ENCODE data around the gene PAOX.

Gene PAOX

DNA sequence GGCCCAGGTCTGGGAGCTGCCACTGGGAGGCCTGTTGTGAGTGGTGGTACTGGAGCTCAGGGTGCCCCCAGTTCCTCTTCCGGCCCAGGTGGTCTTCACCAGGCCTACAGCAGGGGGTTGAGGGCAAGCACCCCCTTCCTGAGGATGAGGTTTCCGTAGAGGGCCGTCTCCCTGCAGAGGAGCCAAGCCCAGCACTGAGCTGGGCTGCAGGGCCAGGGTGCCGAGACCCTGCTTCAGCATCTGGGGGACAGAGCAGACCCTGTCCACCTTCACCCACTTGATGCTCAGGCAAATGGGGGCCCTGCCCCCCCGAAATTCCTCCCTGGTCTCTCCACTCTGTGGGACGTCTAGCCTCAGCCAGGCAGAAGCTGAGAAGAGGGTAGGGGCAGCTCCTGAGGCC is 23.8 kb upstream of the PAOX start:
- Mint-ChIP-seq H3K36me3 (no peaks in the 10 kb centered on the region), H3K27me3 (no peaks in the 10 kb centered on the region), H3K4me1 (peaks cover 3% of the 10 kb centered on the region), H3K4me3 (no peak overlapping the region), H3K9me3 (no peaks in the 10 kb centered on the region), H3K27ac (no peak overlapping the region)
- ATAC-seq (ENCODE audit: low read depth) (no peak), DNase-seq (ENCODE audit: low spot score in 2 of 2) (no peak)

DNA sequence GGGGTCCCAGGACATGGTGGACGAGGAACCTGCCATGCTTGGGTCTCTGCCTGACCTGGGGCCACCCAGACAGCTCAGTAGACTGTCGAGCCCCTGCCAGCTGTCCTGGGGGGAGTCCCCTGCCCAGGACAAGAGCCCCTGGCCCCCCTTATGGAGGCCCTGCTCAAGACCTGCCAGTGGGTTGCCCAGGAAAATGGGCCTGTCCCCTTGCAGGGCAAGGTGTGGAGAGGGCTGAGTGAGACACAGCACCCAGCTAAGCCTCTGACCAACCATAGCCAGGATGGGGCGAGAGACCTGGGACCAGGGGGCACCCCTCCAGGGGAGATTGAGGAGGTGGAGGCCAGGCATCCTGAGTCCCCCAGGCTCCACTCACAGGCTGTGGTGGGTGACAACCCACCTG is 23.1 kb upstream of the PAOX start:
- Mint-ChIP-seq H3K4me1 (peaks cover 3% of the 10 kb centered on the region), H3K36me3 (no peaks in the 10 kb centered on the region), H3K9me3 (no peaks in the 10 kb centered on the region), H3K27me3 (no peaks in the 10 kb centered on the region), H3K27ac (no peak overlapping the region), H3K4me3 (peak overlapping the region; percentile 80)
- ATAC-seq (ENCODE audit: low read depth) (no peak), DNase-seq (ENCODE audit: low spot score in 2 of 2) (no peak)

DNA sequence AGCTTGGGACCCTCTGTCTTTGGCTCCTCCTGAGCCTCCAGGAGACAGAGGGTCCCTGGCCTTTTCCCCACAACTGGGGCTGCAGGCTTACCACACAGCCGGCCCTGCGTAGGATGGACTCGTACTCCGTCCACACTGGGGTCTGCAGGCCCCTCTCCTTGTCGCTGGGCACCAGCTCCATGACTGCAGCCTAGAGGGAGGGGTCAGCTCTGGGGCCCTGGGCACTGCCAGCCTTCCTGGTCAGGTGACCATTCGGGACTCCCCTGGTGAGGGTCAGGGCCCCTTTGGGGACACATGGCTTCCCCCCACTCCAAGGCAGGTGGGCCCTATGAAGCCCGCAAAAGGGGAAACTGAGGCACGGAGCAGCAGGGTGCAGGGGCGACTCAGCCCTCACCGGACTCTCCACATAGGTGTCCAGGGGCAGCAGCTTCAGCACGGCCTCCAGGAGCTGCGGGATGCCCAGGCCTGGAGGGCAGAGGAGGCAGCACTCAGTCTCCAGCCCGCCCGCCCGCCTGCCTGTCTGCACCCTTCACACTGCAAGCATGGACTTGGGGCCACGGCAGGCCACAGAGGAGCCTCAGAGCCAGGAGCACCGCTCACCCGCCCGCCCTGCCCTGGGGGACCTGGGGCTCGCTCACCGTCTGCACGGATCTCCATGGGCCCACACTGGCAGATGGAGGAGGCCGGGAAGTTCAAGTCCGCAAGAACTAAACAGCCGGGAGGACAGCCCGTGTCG is 22.3 kb upstream of the PAOX start:
- Mint-ChIP-seq H3K27ac (no peak overlapping the region), H3K4me3 (peak overlapping the region; percentile 77), H3K4me1 (peaks cover 9% of the 10 kb centered on the region), H3K36me3 (peaks cover 3% of the 10 kb centered on the region), H3K27me3 (no peaks in the 10 kb centered on the region), H3K9me3 (no peaks in the 10 kb centered on the region)
- DNase-seq (ENCODE audit: low spot score in 2 of 2), result no peak
- ATAC-seq (ENCODE audit: low read depth), result no peak

DNA sequence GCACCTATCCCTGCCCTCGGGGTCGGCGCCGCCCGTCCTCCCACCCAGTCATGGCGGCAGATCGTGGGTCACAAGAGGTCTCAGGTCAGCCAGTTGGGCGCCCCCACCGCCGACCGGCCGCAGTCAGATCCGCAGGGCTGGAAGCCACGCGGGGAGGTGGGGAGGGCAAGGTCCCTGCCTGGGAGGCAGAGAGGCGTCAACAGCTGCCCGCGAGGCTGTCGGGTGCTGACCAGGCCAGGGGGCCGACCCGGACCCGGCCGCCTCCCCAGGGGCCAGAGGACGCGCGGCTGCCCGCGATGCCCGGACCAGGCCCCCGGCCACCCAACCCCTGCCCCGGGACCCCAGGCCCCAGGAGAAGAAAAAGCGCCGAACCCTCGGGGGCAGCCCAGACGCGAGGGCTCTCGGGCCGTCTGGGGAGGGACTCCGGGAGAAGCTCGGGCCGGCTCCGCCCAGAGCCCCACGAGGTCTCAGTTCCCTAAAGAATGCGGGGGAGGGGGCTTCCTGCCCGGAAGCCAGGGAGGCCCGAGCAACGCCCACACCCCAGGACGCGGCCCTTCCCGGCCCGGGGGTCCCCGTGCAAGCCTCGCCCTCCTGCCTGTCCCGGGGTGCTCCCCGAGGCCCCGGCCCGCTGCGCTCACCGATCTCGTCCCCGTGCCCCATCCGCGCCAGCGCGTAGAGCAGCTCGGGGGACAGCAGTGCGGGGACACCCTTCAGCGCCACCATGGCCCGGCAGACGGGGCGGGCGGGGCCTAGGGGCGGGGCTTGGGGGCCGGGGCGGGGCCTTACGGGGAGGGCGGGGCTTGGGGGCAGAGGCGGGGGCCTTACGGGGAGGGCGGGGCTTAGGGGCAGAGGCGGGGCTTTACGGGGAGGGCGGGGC is 21.5 kb upstream of the PAOX start, which contains the start of gene FUOM:
Gene FUOM (minus strand): TSS at position 735 of the 877 bp plus-strand sequence. CDS start 12 bp downstream, at position 723.
- DNase-seq (ENCODE audit: low spot score in 2 of 2), result peak; percentile 70 to 73
- H3K4me1 Mint-ChIP-seq, result peaks cover 13% of the 10 kb centered on the region
- no peaks in the 10 kb centered on the region for H3K9me3 Mint-ChIP-seq
- ATAC-seq (ENCODE audit: low read depth), result peak; percentile 86
- H3K27ac Mint-ChIP-seq, result peak within 1 kb of the TSS; percentile 35
- H3K4me3 Mint-ChIP-seq, result peak within 1 kb of the TSS; percentile 83
- H3K36me3 Mint-ChIP-seq, result peaks cover 3% of the 10 kb centered on the region
- H3K27me3 Mint-ChIP-seq, result no peaks in the 10 kb centered on the region

DNA sequence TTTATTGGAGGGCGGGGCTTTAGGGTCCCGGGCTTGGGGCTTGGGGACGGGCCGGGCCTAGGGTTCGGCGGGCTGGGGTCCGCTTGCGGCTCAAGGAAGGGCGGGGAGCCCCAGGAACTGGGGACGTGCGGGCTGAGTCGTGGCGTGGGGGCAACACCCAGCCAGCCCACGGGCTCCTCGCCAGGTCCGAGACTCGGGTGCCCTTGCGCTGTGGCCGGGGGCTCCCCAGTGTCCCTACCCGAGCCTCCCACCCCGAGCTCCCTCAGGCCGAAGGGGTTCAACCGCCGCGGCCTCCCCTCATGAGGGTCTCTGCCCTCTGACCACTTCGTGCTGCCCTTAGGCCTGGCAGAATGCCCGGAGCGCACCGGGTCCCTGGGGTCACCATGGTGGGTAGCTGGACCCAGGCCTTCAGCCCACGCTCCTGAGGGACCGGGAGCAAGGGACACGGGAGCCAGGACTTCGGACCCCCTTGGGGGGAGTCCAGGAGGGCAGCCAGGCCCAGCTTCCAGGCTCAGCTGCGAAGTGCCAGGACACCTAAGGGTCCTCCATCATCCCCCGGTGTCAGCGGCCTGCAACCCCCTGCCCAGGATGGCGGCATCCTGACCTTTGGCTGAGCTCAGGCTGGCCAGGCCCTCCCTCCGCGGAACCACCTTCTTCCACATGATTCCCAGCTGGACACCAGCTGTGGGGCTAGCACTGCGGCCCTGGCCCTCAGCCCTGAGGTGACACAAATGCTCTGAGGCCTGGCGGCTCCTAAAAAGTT is 20.7 kb upstream of the PAOX start:
- peak overlapping the region; percentile 35 for H3K27ac Mint-ChIP-seq
- H3K9me3 Mint-ChIP-seq, result no peaks in the 10 kb centered on the region
- peaks cover 3% of the 10 kb centered on the region for H3K36me3 Mint-ChIP-seq
- H3K27me3 Mint-ChIP-seq, result no peaks in the 10 kb centered on the region
- no peak overlapping the region for H3K4me3 Mint-ChIP-seq
- DNase-seq (ENCODE audit: low spot score in 2 of 2) (peak in 1 of 2 donors; percentile 50), ATAC-seq (ENCODE audit: low read depth) (no peak)
- peaks cover 13% of the 10 kb centered on the region for H3K4me1 Mint-ChIP-seq

DNA sequence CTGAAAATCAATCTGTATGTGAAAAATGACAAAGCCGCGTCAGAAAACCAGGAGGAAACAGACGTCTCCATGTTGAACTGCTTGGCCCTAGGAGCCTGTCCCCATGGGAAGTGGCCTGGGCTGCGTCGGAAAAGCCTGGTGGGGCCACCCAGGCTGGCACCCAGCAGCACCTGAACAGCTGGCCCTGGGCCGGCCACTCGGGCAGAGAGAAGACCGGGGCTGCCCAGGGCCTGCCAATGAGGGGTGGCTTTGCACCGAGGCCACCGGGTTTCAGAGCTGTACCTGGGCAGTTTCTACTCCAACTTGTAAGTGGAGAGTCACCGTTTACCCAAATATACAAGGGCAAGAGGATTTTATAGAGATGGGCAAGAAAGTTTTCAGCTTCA is 20.1 kb upstream of the PAOX start:
- H3K27me3 Mint-ChIP-seq, result no peaks in the 10 kb centered on the region
- no peak overlapping the region for H3K4me3 Mint-ChIP-seq
- no peak overlapping the region for H3K27ac Mint-ChIP-seq
- no peaks in the 10 kb centered on the region for H3K9me3 Mint-ChIP-seq
- H3K4me1 Mint-ChIP-seq, result peaks cover 13% of the 10 kb centered on the region
- DNase-seq (ENCODE audit: low spot score in 2 of 2), result no peak
- peaks cover 3% of the 10 kb centered on the region for H3K36me3 Mint-ChIP-seq
- no peak for ATAC-seq (ENCODE audit: low read depth)

DNA sequence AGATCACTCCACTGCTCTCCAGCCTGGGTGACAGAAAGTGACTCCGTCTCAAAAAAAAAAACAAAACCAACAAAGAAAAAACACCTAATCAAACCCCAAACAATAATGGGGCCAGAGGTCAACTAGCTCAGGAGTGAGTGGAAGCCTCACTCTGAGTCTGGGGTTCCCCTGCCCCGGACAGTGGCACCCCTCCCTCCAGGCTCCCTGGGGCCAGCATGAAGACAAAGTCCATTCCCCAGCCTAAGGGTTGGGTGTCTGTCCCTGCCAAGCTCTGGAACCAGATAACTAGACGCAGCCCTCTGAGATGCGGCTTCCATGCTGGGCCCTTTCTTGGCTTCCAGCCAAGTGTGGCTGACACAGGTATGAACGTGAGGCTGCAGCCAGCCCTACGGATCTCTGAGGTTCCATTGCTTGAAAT is 19.5 kb upstream of the PAOX start:
- DNase-seq (ENCODE audit: low spot score in 2 of 2), result no peak
- Mint-ChIP-seq H3K4me1 (peaks cover 13% of the 10 kb centered on the region), H3K4me3 (no peak overlapping the region), H3K36me3 (peaks cover 3% of the 10 kb centered on the region), H3K27ac (no peak overlapping the region), H3K27me3 (no peaks in the 10 kb centered on the region), H3K9me3 (no peaks in the 10 kb centered on the region)
- no peak for ATAC-seq (ENCODE audit: low read depth)

DNA sequence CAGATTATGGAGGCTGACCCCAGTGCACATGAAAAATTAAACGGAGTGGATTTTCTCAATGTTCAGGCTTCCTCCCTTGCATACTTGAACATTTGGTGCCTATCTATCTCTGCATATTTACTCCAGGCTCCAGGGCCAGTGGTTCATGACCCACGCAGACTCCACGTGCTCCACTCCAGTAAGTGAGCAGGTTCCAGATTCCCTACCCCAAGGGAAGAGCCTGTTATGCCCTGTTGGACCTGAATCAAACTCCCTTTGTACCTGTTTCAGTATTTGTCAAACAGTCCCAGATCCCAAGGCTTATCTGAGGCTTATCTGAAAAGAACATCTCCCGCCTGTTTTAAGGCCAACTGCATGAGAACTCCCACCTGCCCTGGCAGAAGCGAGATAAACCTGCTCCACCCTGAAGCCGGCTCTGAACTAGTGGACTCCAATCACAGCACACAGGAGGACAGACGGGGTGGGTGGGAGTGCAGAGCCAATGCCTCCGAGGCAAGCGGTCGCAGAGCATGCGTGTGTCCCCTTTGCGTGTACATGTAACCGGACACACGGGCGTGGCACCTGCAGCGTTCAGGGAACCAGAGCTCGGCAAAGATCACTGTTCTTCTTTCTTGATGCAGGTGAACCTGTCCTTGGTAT is 19.0 kb upstream of the PAOX start:
- Mint-ChIP-seq H3K27ac (no peak overlapping the region), H3K4me3 (no peak overlapping the region), H3K9me3 (no peaks in the 10 kb centered on the region), H3K27me3 (no peaks in the 10 kb centered on the region), H3K36me3 (peaks cover 3% of the 10 kb centered on the region), H3K4me1 (peaks cover 13% of the 10 kb centered on the region)
- no peak for ATAC-seq (ENCODE audit: low read depth)
- DNase-seq (ENCODE audit: low spot score in 2 of 2), result no peak

DNA sequence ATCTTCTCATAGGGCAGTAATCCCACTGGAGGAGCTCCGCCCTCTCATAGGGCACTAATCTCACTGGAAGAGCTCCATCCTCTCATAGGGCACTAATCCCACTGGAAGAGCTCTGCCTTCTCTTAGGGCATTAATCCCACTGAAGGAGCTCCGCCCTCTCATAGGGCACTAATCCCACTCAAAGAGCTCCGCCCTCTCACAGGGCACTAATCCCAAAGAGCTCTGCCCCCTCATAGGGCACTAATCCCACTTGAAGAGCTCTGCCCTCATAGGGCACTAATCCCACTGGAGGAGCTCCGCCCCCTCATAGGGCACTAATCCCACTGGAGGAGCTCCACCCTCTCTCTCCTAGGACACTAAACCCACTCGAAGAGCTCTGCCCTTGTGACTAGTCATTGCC is 17.8 kb upstream of the PAOX start:
- H3K4me1 Mint-ChIP-seq, result peaks cover 10% of the 10 kb centered on the region
- H3K27ac Mint-ChIP-seq, result peak overlapping the region; percentile 72
- peaks cover 3% of the 10 kb centered on the region for H3K36me3 Mint-ChIP-seq
- ATAC-seq (ENCODE audit: low read depth) (no peak), DNase-seq (ENCODE audit: low spot score in 2 of 2) (no peak)
- H3K9me3 Mint-ChIP-seq, result no peaks in the 10 kb centered on the region
- no peaks in the 10 kb centered on the region for H3K27me3 Mint-ChIP-seq
- H3K4me3 Mint-ChIP-seq, result peak overlapping the region; percentile 72

DNA sequence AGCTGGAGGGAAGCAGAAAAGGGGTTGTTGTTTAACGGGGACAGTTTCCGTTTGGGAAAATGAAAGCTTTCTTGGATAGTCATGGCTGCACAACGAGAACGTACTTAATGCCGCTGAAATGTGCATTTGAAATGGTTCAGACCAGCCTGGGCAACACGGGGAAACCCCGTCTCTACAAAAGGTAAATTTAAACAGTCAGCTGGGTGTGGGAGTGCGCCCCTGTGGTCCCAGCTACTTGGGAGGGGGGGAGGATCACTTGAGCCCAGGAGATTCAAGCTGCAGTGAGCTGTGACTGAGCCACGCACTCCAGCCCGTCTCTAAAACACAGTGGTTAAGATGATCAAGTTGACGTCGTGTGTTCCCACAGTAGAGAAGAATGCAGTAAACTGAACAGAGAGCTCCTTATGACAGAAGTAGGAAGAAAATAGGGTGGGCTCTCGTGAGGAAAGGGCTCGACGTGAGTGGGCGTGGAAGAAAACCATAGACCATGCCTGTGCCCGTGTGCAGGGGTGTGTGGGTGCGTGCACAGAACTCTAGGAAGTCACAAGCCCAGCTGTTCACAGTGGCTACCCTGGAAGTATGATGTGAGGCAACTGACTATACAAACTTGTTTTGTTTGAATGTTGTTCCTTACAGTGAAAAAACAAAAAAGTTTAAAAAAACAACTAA is 17.2 kb upstream of the PAOX start:
- peak overlapping the region; percentile 72 for H3K27ac Mint-ChIP-seq
- peaks cover 3% of the 10 kb centered on the region for H3K36me3 Mint-ChIP-seq
- peaks cover 10% of the 10 kb centered on the region for H3K4me1 Mint-ChIP-seq
- no peaks in the 10 kb centered on the region for H3K27me3 Mint-ChIP-seq
- DNase-seq (ENCODE audit: low spot score in 2 of 2) (no peak), ATAC-seq (ENCODE audit: low read depth) (peak; percentile 23)
- H3K4me3 Mint-ChIP-seq, result peak overlapping the region; percentile 72
- H3K9me3 Mint-ChIP-seq, result no peaks in the 10 kb centered on the region

DNA sequence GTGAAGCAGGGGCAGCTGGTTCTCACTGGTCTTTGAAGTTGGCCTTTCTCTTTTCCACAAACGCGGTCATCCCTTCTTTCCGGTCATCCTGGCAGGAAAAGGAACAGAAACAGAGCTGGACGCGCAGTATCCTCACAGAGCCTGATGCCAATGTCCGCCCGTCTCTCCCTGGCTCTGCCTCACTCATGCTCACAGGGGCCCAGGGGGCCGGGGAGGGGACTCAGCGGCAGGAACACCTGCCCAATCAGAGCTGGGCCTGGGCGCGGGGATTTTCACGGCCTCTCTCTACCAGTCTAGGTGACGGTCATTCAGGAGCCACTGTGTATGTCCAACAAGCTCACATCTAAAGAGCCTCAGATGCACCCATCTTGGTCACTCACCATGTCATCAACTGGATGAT is 16.2 kb upstream of the PAOX start:
- ATAC-seq (ENCODE audit: low read depth) (no peak), DNase-seq (ENCODE audit: low spot score in 2 of 2) (no peak)
- Mint-ChIP-seq H3K9me3 (no peaks in the 10 kb centered on the region), H3K27me3 (no peaks in the 10 kb centered on the region), H3K36me3 (peaks cover 3% of the 10 kb centered on the region), H3K4me1 (peaks cover 10% of the 10 kb centered on the region), H3K27ac (no peak overlapping the region), H3K4me3 (no peak overlapping the region)

DNA sequence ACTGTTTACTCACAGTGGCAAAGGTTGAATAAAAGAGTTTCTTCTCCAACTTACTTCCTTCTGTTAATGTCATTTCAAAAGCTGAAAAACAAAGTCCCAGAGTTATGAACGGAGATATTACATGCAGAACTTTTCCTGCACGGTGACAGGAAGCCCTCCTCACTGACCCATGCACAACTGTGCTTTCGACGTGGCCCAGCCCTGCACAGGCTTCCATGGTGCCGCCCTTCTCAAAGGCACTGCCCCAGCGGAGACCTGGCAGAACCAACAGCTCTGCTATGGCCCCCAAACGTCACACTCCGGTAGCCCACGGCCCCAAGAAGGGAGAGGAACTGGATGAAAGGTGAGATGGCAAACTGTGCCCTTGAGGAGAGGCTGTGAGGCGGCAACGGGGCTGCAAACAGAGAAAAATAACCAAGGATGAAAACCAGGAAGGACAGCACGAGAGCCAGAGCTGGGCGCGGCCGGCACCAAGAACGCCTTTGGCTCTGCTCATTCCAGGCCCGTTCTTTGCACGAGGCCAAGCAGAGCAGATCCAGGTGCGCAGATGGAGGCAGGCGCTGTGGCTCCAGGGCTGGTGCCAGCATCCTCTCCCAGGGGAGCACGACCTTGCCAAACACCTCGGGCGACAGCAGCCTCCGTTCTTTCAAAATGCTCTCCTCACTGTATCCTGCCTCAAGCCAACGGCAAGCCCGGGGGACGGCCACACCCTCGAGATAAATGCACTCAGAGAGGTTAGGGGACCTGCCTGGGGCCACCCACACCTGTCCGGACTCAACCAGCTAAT is 14.2 kb upstream of the PAOX start:
- H3K27ac Mint-ChIP-seq, result no peak overlapping the region
- H3K36me3 Mint-ChIP-seq, result peaks cover 4% of the 10 kb centered on the region
- H3K9me3 Mint-ChIP-seq, result no peaks in the 10 kb centered on the region
- DNase-seq (ENCODE audit: low spot score in 2 of 2), result no peak
- no peak overlapping the region for H3K4me3 Mint-ChIP-seq
- peaks cover 10% of the 10 kb centered on the region for H3K4me1 Mint-ChIP-seq
- no peaks in the 10 kb centered on the region for H3K27me3 Mint-ChIP-seq
- no peak for ATAC-seq (ENCODE audit: low read depth)
